Calu3 (cell line): ENCODE data around the gene YY1AP1. TPM values are rescaled to one million over a fixed set of nuclear protein-coding genes. Genes with fewer than 3 reads are reported as not detected.
A peak's percentile ranks its signal among the peaks of the same experiment; 100 is the strongest.
"Not testable (repeated sequence)": the region's sequence is repeated elsewhere in the genome, so short reads cannot be mapped to it uniquely, and the experiment has no call there.

ENCODE experiments used
- BruUV-seq: library from RNA; stranded (reverse); fragments of 400-500 nt; replicated peaks from 2 replicates; lab custom pipeline; 2021; lab: Mats Ljungman, UMichigan
- CTCF ChIA-PET: fragments of 300-600 bp; sonication (Branson Sonifier 250); formaldehyde crosslinking; loops from one replicate; lab custom pipeline; 2022; ENCODE audit warnings: antibody characterized with exemption; lab: Charles Lee
- DNase-seq: peaks from one replicate; pipeline ENCODE4 v3.0.0; 2022
- H3K27ac Mint-ChIP-seq: one replicate; pipeline ENCODE4 v1.8.0; 2022; ENCODE audit warnings: mixed read lengths; ENCODE audit not compliant: unreplicated experiment
- H3K27me3 Mint-ChIP-seq: one replicate; pipeline ENCODE4 v1.8.0; 2022; ENCODE audit warnings: mixed read lengths; ENCODE audit not compliant: unreplicated experiment
- H3K36me3 Mint-ChIP-seq: one replicate; pipeline ENCODE4 v1.8.0; 2022; ENCODE audit warnings: mild to moderate bottlenecking, moderate library complexity, mixed read lengths; ENCODE audit not compliant: insufficient read depth, unreplicated experiment
- H3K4me1 Mint-ChIP-seq: one replicate; pipeline ENCODE4 v1.8.0; 2022; ENCODE audit warnings: mild to moderate bottlenecking, low read depth, mixed read lengths; ENCODE audit not compliant: unreplicated experiment
- H3K4me3 Mint-ChIP-seq: one replicate; pipeline ENCODE4 v1.8.0; 2022; ENCODE audit warnings: mild to moderate bottlenecking, low read depth, moderate library complexity, mixed read lengths; ENCODE audit not compliant: unreplicated experiment
- H3K9me3 Mint-ChIP-seq: one replicate; pipeline ENCODE4 v1.8.0; 2022; ENCODE audit warnings: low read depth, mixed read lengths; ENCODE audit not compliant: unreplicated experiment
- intact Hi-C: fragments of 100-400 bp; cut with micrococcal nuclease; formaldehyde crosslinking; loops from one replicate; pipeline ENCODE4 v1.10.0; 2022; ENCODE audit not compliant: unreplicated experiment
- total RNA-seq: library from RNA; stranded (reverse); gene quantifications from 2 replicates; pipeline ENCODE4 v1.2.3, GENCODE V29; 2022
- TF ChIP-seq, protein P1 (sequence below): fragments of 200-600 bp; IDR thresholded peaks from one replicate; pipeline ENCODE4 v1.8.0; 2022; ENCODE audit warnings: antibody characterized with exemption; ENCODE audit not compliant: unreplicated experiment

YY1AP1 gene
- total RNA-seq, 1 experiment from 2014 or later, result 81.4 TPM

DNA sequence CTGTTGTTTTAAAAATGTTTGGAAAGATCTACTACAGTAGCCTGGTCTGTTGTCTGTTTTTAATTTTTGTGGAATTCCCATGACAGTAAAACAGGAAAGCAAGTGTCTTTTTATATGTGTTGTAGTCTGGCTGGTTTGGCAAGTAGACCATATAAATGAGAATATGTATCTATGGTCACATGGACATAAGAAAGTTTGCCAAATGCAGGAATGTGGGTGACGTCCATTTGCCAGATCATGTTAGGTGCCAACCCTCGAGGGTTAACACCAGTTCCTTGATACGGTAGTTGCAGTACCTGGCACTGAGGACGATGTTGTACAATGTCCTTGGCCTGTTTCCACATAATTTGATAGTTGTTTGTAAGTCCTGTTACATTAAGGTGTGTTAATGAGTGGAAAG is 6.5 kb upstream of the YY1AP1 start:
- TF ChIP-seq, protein P1, sequence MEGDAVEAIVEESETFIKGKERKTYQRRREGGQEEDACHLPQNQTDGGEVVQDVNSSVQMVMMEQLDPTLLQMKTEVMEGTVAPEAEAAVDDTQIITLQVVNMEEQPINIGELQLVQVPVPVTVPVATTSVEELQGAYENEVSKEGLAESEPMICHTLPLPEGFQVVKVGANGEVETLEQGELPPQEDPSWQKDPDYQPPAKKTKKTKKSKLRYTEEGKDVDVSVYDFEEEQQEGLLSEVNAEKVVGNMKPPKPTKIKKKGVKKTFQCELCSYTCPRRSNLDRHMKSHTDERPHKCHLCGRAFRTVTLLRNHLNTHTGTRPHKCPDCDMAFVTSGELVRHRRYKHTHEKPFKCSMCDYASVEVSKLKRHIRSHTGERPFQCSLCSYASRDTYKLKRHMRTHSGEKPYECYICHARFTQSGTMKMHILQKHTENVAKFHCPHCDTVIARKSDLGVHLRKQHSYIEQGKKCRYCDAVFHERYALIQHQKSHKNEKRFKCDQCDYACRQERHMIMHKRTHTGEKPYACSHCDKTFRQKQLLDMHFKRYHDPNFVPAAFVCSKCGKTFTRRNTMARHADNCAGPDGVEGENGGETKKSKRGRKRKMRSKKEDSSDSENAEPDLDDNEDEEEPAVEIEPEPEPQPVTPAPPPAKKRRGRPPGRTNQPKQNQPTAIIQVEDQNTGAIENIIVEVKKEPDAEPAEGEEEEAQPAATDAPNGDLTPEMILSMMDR, result no peak
- DNase-seq, result no peak
- intact Hi-C loops, result no loop called here
- Mint-ChIP-seq H3K4me1 (peaks cover 55% of the 10 kb centered on the region), H3K36me3 (peaks cover 38% of the 10 kb centered on the region), H3K9me3 (peaks cover 3% of the 10 kb centered on the region), H3K27me3 (no peaks in the 10 kb centered on the region), H3K27ac (peak overlapping the region; percentile 27), H3K4me3 (no peak overlapping the region)
- CTCF ChIA-PET, result no interaction called here
- BruUV-seq, result no TSS peak

DNA sequence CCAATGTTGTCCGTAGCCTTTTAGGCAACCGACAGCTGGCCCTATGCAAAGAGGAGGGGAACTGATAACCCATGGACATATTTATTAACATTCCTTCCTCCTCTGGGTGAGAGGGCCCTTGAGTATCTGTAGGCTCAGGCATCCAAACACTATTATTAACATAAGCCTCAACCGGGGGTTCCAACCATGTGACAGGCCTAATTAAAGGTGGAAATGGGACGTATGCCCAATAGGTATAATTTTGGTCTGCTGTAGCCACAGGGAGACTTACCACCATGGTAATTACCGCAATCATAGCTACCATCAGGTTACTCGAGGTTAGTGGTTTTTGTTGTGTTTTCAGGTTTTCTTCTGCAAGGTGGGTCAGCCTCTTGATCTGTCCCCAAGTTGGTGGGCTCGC is 5.6 kb upstream of the YY1AP1 start:
- BruUV-seq, result no TSS peak
- CTCF ChIA-PET, result no interaction called here
- no peak overlapping the region for H3K4me3 Mint-ChIP-seq
- H3K4me1 Mint-ChIP-seq, result peaks cover 55% of the 10 kb centered on the region
- intact Hi-C loops, result no loop called here
- H3K27me3 Mint-ChIP-seq, result no peaks in the 10 kb centered on the region
- DNase-seq, result no peak
- TF ChIP-seq, protein P1, result no peak
- peak overlapping the region; percentile 27 for H3K27ac Mint-ChIP-seq
- H3K36me3 Mint-ChIP-seq, result peaks cover 47% of the 10 kb centered on the region
- H3K9me3 Mint-ChIP-seq, result peaks cover 3% of the 10 kb centered on the region

DNA sequence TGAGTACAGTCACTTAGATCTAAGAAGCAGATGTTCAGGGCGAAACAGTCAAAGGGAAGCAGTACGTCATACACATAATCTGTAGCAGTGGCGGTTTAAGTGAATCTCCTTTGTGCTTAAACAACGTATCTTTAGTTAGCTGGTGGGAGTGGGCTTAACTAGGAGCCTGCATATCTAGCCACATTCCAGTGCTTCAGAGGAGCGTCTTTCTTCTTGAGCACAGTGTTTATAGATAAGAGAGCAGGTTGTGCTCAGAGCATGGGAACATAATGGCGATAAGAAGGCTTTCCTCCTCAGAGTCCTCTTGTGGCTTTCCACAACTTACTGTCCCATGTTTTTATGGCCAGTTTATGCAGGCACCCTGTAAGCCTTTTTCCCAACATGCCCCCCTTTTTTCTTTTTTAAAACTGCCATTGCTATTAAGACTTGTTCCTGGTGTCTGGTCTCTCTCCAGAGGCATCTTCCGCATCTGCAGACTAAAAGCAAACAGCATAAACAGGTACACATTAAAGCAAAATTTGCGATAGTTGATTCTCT is 3.5 kb upstream of the YY1AP1 start:
- intact Hi-C loops, result no loop called here
- H3K27ac Mint-ChIP-seq, result no peak overlapping the region
- no peak for DNase-seq
- no peak overlapping the region for H3K4me3 Mint-ChIP-seq
- CTCF ChIA-PET, result no interaction called here
- H3K36me3 Mint-ChIP-seq, result peaks cover 61% of the 10 kb centered on the region
- BruUV-seq, result no TSS peak
- peaks cover 34% of the 10 kb centered on the region for H3K4me1 Mint-ChIP-seq
- no peaks in the 10 kb centered on the region for H3K27me3 Mint-ChIP-seq
- H3K9me3 Mint-ChIP-seq, result peaks cover 3% of the 10 kb centered on the region
- TF ChIP-seq, protein P1, result no peak

DNA sequence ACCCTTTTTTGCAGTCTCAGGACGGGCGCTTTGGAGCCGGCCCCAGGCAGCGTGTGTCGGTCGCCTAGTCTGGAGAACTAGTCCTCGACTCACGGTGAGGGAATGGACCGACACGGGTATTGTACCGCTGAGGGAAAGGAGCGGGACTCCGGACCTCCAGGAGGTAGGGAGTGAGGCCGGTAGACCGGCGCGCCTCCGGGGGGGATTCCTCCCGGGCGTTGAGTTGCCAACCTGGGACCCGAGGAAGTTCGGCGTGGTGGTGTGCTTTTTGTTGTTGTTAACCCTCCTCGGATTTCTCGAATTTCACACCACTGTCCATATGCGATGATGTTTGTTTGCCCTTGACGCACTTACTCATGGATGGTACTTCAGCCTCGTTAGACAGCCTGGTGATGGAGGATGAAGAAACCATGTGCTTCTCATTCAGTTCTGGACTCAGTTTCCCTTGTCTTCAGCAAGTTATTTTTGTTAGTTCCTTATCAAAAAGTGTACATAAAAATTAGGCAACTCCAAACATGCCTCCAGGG is 570 bp upstream of the YY1AP1 start, which contains the start of gene DAP3:
Gene DAP3, plus strand, starts transcription at position 11 of the 527 bp plus-strand sequence. CDS start 20,689 bp downstream, outside the sequence.
- H3K9me3 Mint-ChIP-seq, H3K27me3 Mint-ChIP-seq, DNase-seq, intact Hi-C loops: not testable (repeated sequence)
- CTCF ChIA-PET, result interaction anchor here (0.6 kb wide), 1 partner anchor 559 kb away, joined by 4 read pairs; no protein-coding TSS in a partner anchor
- Mint-ChIP-seq H3K4me3 (peak within 1 kb of the TSS; percentile 100), H3K4me1 (peaks cover 35% of the 10 kb centered on the region), H3K27ac (peak within 1 kb of the TSS; percentile 98), H3K36me3 (peaks cover 74% of the 10 kb centered on the region)
- BruUV-seq, result TSS peak; percentile 51

DNA sequence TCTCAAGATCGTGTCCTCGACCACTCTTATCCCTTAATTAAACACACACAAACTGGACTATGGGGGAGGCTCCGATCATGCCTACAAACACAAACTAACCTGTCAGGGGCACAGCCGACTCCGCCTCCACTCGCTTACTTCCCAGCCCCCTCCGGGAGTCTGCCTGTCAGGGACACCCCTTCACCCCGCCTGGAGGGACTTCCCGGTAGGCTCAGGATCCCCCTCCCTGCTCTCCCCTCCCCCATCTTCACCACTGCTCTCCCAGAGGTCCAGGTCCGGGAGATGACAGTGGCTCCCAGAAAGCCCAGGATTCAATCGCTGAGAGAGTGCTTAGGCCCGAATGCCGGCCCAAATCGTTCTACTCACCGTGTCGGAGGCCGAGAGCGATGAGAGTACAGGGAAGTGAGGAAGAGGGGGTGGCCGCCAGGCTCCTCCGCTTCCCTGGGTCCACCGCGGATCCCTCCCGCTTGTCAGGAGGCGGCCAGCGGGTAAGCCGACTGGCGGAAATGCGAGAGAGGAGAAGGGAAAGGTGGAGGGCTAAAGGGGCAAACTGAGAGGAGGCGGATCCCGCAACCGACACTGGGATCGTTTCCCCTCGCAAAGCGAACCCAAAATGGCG is 760 bp downstream of the YY1AP1 start:
- H3K27me3 Mint-ChIP-seq, CTCF ChIA-PET, H3K9me3 Mint-ChIP-seq, intact Hi-C loops, DNase-seq, BruUV-seq: not testable (repeated sequence)
- Mint-ChIP-seq H3K4me1 (peaks cover 35% of the 10 kb centered on the region), H3K36me3 (peaks cover 70% of the 10 kb centered on the region), H3K27ac (peak overlapping the region; percentile 98), H3K4me3 (peak overlapping the region; percentile 100)
